ENCODE measurements around the gene KRTAP10-8.

Gene KRTAP10-8

GRCh38 chr21:44647222-44647552 lies 35.3 kb downstream of the KRTAP10-8 start:
- Histone ChIP-seq H3K27ac (no peak overlapping the region), H3K27me3 (ENCODE audit: insufficient read depth, low read depth, severe bottlenecking) (no peaks in the 10 kb centered on the region), H3K4me3 (ENCODE audit: low read depth, low read length) (no peak overlapping the region), H3K9me3 (ENCODE audit: severe bottlenecking) (peaks cover 14% of the 10 kb centered on the region), H3K36me3 (no peaks in the 10 kb centered on the region)
- DNase-seq: no peak
- TF ChIP-seq, protein P1, sequence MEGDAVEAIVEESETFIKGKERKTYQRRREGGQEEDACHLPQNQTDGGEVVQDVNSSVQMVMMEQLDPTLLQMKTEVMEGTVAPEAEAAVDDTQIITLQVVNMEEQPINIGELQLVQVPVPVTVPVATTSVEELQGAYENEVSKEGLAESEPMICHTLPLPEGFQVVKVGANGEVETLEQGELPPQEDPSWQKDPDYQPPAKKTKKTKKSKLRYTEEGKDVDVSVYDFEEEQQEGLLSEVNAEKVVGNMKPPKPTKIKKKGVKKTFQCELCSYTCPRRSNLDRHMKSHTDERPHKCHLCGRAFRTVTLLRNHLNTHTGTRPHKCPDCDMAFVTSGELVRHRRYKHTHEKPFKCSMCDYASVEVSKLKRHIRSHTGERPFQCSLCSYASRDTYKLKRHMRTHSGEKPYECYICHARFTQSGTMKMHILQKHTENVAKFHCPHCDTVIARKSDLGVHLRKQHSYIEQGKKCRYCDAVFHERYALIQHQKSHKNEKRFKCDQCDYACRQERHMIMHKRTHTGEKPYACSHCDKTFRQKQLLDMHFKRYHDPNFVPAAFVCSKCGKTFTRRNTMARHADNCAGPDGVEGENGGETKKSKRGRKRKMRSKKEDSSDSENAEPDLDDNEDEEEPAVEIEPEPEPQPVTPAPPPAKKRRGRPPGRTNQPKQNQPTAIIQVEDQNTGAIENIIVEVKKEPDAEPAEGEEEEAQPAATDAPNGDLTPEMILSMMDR (IDR thresholded peaks at IDR 0.05; ENCODE audit: low read depth, low read length): no peak

- Histone ChIP-seq H3K9me3 (ENCODE audit: severe bottlenecking) (peaks cover 14% of the 10 kb centered on the region), H3K36me3 (no peaks in the 10 kb centered on the region), H3K27me3 (ENCODE audit: insufficient read depth, low read depth, severe bottlenecking) (no peaks in the 10 kb centered on the region), H3K4me3 (ENCODE audit: low read depth, low read length) (no peak overlapping the region), H3K27ac (no peak overlapping the region)
- no peak for DNase-seq
- TF ChIP-seq, protein P1 (IDR thresholded peaks at IDR 0.05; ENCODE audit: low read depth, low read length): no peak
These were observed 36.9 kb downstream of the KRTAP10-8 start for GRCh38 chr21:44648557-44649311.

GRCh38 chr21:44649521-44650100 lies 37.7 kb downstream of the KRTAP10-8 start:
- Histone ChIP-seq H3K27me3 (ENCODE audit: insufficient read depth, low read depth, severe bottlenecking) (no peaks in the 10 kb centered on the region), H3K9me3 (ENCODE audit: severe bottlenecking) (peaks cover 9% of the 10 kb centered on the region), H3K27ac (no peak overlapping the region), H3K36me3 (no peaks in the 10 kb centered on the region), H3K4me3 (ENCODE audit: low read depth, low read length) (no peak overlapping the region)
- no peak for DNase-seq
- TF ChIP-seq, protein P1 (IDR thresholded peaks at IDR 0.05; ENCODE audit: low read depth, low read length): no peak

GRCh38 chr21:44650265-44650972 lies 38.5 kb downstream of the KRTAP10-8 start:
- DNase-seq: no peak
- Histone ChIP-seq H3K27ac (no peak overlapping the region), H3K36me3 (no peaks in the 10 kb centered on the region), H3K4me3 (ENCODE audit: low read depth, low read length) (no peak overlapping the region), H3K9me3 (ENCODE audit: severe bottlenecking) (peaks cover 1% of the 10 kb centered on the region), H3K27me3 (ENCODE audit: insufficient read depth, low read depth, severe bottlenecking) (no peaks in the 10 kb centered on the region)
- TF ChIP-seq, protein P1 (IDR thresholded peaks at IDR 0.05; ENCODE audit: low read depth, low read length): no peak

DNA sequence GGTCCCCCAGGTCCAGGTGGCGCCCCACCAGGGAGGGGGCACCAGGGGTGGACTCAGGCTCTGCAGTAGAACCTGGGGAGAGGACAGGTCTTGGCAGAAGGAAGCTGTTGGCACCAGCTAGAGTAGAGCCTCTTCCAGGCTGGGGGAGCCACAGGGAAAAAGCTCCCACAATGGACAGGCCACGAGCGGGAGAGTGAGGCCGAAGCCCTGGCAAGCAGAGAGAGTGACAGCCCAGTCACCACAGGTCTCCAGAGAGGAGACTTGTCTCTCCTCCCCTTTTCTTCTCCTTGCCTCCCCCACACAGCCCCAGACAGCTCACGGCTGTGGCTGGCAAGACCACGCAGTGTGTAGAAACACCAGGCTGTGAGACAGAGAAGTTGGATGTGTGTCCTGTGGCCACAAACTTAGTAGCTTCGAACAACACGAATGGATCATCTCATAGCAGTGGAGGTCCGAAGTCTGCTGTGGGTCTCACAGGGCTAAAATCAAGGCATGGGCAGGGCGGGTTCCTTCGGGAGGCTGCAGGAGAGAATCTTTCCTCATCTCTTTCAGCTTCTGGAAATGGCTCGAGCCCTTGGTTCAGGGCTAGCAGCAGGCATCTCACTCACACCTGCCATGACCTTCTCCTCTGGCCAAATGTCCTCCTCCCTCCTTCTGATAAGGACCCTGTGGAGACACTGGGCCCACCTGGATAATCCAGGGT lies 39.2 kb downstream of the KRTAP10-8 start:
- Histone ChIP-seq H3K27ac (no peak overlapping the region), H3K4me3 (ENCODE audit: low read depth, low read length) (no peak overlapping the region), H3K27me3 (ENCODE audit: insufficient read depth, low read depth, severe bottlenecking) (no peaks in the 10 kb centered on the region), H3K9me3 (ENCODE audit: severe bottlenecking) (peaks cover 1% of the 10 kb centered on the region), H3K36me3 (no peaks in the 10 kb centered on the region)
- TF ChIP-seq, protein P1 (IDR thresholded peaks at IDR 0.05; ENCODE audit: low read depth, low read length): no peak
- no peak for DNase-seq

Measured in WERI-Rb-1 (cell line).